ENCODE data around the gene RAPGEF1.

GRCh38 chr9:131582056-131582455 lies 157.8 kb downstream of the RAPGEF1 start:
- no peak for TF ChIP-seq ZNF274 (IDR thresholded peaks at IDR 0.05; ENCODE audit: low read depth, low read length)
- no peak for TF ChIP-seq YY1 (IDR thresholded peaks at IDR 0.05; ENCODE audit: insufficient read depth, insufficient read length)
- TF ChIP-seq SUZ12 (IDR thresholded peaks at IDR 0.05; ENCODE audit: extremely low read depth, insufficient read depth, insufficient read length): no peak

Data from NT2/D1 (cell line).